GM19023 (cell line): ENCODE measurements around the gene RELCH.

ENCODE experiments used
- ATAC-seq: cut with Tn5 transposase; IDR thresholded peaks from one replicate; pipeline ENCODE4 v1.9.1; 2021; ENCODE audit warnings: mild to moderate bottlenecking, moderate library complexity; ENCODE audit not compliant: unreplicated experiment

RELCH gene

DNA sequence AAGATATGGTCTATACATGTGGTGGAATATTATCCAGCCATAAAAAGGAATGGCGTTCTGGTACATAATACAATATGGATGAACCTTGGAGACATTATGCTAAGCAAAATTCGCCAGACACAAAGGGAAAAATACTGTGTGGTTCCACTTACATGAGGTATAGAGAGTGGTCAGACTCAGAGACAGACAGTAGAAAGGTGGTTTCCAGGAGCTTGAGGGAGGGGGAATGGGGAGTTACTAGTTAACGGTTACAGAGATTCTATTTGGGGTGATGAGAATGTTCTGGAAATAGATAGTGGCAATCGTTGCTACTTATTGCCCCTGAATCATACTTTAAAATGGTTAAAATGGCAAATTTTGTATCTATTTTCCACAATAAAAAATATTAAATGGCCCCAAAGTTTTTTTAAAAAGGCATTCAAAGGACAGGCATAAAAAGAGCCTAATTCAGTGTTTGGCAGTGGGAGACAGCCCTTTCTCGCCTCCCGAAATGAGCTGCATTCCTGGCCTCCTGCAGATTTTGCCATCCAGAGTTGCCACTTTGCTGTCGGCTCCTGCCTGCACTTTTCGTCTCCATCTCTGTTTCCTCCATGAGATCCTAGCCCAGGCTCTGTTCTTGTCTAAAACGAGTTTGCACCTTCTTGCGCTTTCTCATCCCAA, 151.5 kb downstream of the RELCH start:
- ATAC-seq, result peak; percentile 73

DNA sequence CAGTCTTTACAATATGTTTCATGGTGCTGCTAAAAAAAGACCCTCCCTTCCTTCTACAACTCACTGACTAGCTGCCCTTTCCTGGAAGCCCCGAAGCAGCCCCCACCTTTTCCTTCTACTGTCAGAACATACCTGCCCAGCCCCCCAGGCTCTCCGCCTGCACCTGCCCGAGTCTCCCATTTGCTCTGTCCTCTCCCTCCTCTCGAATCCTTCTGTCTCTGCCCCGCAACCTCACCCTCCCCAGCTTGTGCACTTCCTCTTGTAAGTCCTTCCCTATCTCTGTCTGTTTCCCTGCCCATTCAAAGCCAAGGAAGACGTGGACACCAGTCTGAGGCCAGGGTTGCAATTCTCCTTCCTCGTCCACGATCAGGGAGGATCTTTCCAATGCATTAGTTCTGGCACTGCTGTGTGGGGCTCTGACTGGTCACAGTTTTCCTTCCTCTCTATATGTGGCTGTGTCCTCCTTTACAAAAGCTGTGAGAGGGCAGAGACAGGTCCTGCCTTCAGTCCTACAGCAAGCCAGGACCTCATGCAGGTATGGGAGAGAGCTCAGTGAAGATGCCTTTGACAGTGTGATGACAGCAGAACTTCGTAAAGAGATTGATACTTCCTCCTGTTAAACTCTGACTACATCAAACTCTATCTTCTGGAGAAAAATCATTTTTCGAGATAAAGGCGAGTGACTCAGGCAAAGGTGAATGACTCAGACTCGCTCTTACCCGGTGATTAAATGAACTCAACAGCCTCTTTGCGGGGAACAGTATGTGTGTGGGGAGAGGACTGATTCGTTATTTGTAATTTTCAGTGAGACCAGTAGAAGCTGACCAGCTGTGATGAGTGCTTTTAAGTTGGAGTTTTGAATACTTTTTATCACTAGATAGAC, 152.3 kb downstream of the RELCH start:
- no peak for ATAC-seq

DNA sequence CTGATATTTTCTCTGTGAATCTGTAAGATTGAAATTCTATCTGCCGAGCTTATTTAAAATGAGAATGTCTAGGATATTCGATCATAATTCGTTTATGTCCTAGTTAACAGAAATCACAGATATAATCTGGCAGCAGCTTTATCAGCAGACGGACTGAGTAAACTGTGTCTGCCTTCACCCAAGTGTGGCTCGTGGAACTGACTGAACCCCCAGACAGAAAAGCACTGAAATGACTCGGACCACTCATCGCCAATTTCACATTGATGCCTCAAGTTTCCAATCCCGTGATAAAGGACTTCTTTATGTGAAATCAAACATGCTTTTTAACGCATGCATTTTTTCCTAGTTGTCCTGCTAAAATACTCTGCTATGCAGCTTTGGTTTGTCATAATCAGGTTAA, 153.9 kb downstream of the RELCH start:
- ATAC-seq, result no peak

DNA sequence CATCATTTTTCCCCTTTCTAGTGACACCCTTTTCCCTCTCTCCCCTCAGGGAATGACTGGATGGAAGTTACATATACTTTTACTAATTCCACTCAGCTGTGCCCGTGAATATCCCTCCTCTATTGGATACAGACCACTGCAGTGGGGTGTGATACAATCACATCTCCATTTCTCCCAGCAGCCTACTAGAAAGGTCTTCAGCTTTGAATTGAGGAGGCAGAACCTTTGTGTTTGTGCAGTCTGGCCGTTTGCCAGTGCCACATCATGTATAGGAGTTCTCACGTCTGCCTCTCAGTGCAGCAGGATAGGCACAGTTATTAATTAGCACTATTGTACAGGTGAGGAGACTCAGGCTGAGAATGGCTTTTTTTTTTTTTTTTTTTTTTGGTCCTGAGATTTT, 154.4 kb downstream of the RELCH start:
- no peak for ATAC-seq

DNA sequence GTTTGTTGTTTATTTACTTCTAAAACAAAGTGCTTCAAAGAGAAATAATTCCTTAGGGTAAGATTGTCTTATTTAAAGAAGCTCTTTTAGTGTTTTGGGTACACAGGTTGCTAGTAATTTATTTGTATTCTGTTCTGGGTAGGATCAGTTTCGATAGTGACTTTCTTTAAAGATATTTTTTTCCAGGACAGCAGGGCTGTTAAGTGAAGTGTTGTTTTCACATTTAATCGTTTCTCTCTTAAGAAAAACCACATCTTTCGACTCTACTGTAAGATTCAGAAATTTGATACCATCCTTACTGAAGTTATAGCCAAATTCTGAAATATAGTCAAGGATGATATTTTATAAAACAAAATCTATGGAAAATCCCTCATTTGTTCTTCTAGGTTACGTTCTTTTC, 155.8 kb downstream of the RELCH start:
- ATAC-seq, result no peak

DNA sequence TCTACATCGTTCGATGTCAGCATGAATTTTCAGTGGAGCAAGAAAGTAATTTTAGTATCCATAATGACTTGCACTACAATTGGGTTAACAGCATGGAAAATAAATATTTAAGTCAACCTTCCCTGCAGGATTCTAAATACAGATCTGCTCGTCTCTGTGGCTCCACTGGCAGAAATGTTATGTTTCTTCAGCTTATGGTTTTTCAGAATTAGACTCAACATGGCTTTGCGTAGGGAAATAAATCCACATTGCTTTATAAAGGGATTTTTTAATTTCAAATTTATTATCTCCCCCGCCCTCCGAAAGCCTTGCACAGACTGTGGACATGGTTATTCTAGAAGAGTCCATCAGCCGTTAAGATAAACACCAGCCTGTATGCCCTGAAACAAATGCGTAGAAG, 156.3 kb downstream of the RELCH start:
- ATAC-seq, result no peak

DNA sequence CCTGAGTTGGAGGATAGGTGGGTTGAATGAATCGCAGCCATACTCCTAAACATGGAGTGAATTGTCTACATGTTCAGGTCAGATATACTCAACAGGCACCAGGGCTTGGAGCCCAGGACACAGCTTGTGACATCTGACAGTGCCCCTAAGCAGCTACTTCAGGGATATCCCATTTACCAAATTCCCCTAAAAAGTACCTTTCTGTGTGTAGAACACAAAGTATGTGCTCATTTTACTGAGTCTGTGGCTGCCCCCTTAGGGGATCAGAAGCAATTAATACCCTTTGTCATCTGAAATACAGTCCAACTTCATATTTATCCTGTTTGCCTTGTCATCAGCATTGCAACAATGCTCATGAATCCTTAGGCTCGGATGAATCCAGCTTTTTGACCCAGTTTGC, 158.9 kb downstream of the RELCH start:
- no peak for ATAC-seq

DNA sequence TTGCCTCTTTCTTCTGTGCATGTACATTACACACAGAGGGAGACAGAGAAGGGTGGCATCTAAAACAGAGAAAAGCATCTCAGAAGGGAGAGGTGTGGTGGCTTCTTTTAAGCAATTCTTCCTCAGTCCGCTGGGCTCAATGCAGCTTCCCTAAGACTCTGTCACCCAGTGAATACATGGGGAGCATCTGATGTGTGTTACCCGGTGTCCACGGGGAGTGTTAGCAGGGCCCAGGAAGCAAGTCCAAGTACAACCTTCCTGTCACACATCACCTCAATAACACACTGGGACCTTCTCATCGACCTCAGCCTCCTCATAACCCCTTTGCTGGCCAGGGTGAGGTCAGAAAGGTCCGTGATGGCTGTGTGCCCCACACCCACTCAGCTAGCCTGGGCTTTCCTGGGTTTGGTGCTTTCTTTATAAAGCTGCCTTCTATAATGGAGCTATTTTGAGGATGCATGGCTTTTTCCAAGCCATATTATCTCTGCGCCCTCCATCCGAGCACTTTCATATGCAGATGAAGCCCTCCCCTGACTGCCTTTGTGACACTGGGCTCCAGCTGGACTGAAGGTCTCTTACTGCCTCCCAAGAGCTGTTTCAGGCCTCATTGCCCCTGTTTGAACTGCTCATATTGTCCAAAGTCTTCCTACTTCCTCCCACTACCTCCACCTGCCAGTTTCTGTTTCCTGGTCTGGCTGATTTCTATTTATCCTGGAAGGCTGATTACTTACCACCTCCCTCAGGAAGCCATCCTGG, 159.5 kb downstream of the RELCH start:
- no peak for ATAC-seq

DNA sequence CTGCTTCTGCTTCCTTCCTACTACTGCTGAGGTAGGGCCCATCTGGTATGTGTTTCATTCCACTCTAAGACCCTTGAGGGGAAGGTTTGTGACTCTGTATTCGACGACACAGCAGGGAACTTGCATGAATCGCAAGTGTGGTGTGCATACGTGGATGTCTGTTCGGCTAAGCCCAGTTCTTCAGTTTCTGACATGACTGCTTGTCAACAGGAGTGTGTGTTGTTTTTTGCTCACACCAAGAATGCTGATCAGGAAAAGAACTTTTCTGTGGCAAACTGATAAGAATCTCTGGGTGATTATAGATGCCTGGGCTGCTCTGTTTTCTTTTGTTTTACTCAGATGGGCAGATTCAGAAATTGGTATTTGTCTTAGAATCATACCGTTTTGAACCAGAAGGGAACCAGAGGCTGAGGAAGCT, 160.0 kb downstream of the RELCH start:
- no peak for ATAC-seq

DNA sequence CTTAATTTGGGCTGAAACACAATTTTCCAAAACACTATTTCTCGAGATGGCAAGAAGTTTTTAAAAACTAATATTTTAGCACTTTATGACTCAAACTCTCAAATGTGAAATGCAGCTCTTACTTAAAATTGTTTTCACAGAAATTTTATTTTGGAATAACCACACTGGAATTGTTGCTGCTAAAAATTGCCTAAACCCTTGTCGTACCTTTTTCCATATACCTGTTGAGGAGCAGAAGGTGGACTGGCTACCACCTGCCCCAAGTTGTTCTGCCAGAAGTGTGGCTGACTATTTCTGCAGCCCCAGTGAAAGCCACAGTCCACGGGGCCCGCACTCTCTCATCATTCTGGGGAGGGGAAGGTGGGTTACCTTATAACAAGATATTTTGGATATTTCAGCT, 161.4 kb downstream of the RELCH start:
- ATAC-seq, result no peak

DNA sequence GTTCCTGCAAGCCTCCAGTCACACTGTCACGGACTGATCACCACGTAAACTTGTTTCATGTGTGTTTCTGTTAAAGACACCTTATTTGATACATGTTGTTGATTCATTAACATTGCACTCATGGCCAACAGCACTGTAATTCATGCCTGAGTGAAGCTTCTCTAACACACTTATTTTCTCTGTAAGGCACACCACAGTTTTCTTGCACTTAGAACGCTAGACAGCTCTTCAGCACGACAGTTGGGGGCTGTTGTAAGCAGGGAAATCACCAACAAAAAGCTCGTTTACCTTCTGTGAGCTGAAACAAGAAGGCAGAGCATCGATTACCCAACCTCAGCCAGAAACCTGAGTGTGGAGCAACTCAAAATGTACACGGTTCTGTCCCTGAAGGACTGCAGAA, 166.1 kb downstream of the RELCH start:
- ATAC-seq, result no peak

DNA sequence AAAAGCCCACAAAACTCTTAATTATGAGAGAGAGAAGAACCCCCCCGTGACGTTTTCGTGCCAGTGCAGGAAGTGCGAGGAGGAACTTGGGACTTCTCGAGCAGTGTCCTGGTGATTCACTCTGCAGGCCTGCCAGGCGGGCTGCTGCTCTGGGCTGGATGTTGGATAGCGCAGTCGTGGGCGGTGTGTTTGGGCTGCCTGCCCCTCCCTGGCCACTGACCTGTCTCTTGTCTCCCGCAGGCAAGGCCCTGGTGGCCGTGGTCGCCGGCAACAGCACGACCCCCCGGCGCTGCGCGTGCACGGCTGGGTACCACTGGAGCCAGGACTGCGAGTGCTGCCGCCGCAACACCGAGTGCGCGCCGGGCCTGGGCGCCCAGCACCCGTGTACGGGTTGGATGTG, 167.1 kb downstream of the RELCH start:
- ATAC-seq, result no peak

DNA sequence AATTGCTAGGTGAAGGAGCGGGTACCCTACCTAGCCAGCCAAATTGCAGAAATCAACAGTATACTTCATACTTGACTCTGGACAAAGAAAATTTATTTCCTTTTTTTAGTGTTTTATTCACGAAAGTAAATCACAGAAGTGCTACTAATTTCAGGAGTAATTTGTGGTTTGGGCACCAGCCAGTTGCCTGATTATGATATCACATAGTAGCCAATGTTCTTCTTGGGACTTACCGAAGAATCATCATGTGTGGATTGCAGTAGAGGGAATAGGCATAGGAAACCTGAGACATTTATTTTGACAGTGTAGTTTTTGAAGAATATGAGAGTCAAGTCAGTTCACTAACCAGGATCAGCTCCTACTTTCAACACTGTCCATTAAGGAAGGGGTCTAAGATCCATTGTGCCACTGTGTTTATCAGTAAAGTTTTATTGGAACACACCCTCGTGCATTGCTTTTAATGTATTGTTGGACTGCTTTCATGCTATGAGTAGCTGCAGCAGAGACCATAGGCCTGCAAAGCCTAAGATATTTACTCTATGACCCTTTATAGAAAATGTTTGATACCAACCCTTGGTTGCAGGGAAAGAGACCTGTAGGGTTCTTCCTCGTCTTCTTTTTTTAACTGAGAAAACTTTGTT, 170.1 kb downstream of the RELCH start:
- ATAC-seq, result no peak
